Progenitor cell of endocrine pancreas (in vitro differentiated cells): Measurements from ENCODE around the gene SIRPB2. TPM values are rescaled to one million over a fixed set of nuclear protein-coding genes. Genes with fewer than 3 reads are reported as not detected.

Experiments
- DNase-seq: peaks from one replicate; pipeline ENCODE4 v3.0.0; 2021; ENCODE audit warnings: low spot score; ENCODE audit not compliant: unreplicated experiment
- H3K27ac Mint-ChIP-seq: 2 replicates; pipeline ENCODE4 v1.8.0; 2021; ENCODE audit warnings: mild to moderate bottlenecking, moderate library complexity, mixed read lengths
- H3K27me3 Mint-ChIP-seq: 2 replicates; pipeline ENCODE4 v1.8.0; 2021; ENCODE audit warnings: mixed read lengths
- H3K36me3 Mint-ChIP-seq: 2 replicates; pipeline ENCODE4 v1.8.0; 2022; ENCODE audit warnings: mixed read lengths; ENCODE audit not compliant: insufficient read depth
- H3K4me1 Mint-ChIP-seq: 2 replicates; pipeline ENCODE4 v1.8.0; 2021; ENCODE audit warnings: low read depth, mixed read lengths
- H3K4me3 Mint-ChIP-seq: 2 replicates; pipeline ENCODE4 v1.8.0; 2021; ENCODE audit warnings: low read depth, mild to moderate bottlenecking, moderate library complexity, mixed read lengths
- H3K9me3 Mint-ChIP-seq: 2 replicates; pipeline ENCODE4 v1.8.0; 2021; ENCODE audit warnings: low read depth, mixed read lengths
- long read RNA-seq: library from polyadenylated mRNA; unstranded; transcript quantifications from one replicate; pipeline ENCODE4 v2.0.0, GENCODE V29; 2020
- total RNA-seq: library from RNA; stranded (reverse); gene quantifications from 2 replicates; pipeline ENCODE4 v1.2.1, GENCODE V29; 2021
- TF ChIP-seq, protein P1 (sequence below): fragments of 200-600 bp; sonication (generic); IDR thresholded peaks from one replicate; pipeline ENCODE4 v1.5.0; 2021; ENCODE audit warnings: antibody characterized with exemption, mild to moderate bottlenecking; ENCODE audit not compliant: unreplicated experiment

The SIRPB2 gene
- total RNA-seq, result not detected in 2 replicates
- long read RNA-seq, result 0 reads

DNA sequence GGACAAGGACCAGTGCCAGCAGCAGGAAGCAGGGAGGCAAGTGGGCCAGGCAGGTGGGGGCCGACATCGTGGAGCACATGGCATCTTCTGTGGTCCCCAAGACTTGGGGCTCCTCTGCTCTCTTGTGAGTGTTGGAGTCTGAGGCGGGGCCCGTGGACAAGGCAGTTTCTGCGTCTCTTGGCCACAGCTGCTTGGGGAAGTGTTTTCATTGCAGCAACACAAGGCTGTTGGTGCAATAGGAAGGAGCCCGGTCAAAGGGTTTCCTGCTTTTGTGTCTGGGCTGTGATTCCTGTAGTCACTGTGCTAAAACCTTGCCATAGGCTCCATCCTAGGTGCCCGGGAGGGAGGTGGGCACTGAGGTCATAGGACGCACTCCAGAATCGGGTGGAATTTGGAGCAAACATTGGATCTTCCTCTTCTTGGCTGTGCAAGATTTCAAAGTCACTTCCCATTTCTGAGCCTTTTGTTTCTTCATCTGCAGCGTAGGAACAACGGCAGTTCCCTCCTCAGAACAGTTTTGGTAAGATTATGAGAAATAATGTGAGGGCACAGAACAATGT lies at the start of gene SIRPB2:
TSS of gene SIRPB2 (minus strand) at position 140 of the 560 bp plus-strand sequence. CDS start at position 79, 61 bp downstream.
- Mint-ChIP-seq H3K4me3 (no peak within 1 kb of the TSS), H3K27ac (no peak within 1 kb of the TSS), H3K36me3 (no peaks in the 10 kb centered on the region), H3K9me3 (peaks cover 2% of the 10 kb centered on the region), H3K4me1 (peaks cover 4% of the 10 kb centered on the region), H3K27me3 (peaks cover 30% of the 10 kb centered on the region)
- TF ChIP-seq, protein P1, sequence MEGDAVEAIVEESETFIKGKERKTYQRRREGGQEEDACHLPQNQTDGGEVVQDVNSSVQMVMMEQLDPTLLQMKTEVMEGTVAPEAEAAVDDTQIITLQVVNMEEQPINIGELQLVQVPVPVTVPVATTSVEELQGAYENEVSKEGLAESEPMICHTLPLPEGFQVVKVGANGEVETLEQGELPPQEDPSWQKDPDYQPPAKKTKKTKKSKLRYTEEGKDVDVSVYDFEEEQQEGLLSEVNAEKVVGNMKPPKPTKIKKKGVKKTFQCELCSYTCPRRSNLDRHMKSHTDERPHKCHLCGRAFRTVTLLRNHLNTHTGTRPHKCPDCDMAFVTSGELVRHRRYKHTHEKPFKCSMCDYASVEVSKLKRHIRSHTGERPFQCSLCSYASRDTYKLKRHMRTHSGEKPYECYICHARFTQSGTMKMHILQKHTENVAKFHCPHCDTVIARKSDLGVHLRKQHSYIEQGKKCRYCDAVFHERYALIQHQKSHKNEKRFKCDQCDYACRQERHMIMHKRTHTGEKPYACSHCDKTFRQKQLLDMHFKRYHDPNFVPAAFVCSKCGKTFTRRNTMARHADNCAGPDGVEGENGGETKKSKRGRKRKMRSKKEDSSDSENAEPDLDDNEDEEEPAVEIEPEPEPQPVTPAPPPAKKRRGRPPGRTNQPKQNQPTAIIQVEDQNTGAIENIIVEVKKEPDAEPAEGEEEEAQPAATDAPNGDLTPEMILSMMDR, result no peak
- DNase-seq, result no peak

DNA sequence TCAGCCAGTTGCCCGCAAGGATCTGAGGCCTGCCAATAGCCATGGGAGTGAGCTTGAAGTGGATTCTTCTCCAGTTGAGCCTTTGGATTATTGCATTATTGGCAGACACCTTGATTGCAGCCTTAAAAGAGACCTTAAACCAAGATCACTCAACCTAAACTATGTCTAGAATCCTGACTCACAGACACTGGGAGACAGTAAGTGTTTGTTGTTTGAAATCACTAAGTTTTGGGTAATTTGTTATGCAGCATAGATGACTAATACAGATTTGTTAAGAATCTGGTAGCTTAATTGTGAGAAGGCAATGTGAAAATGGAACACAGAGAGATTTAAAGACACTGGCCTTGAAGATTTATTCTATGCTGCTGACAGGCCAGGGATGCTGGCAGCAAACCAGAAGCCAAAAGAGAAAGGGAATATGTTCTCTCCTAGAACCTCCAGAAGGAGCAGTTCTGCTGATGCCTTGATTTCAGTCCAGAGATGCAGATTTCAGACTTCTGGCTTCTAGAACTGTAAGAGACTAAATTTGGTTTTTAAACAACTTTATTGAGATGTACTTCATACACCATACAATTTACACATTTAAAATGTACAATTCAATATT lies 48.7 kb upstream of the SIRPB2 start:
- H3K27ac Mint-ChIP-seq, result no peak overlapping the region
- H3K4me1 Mint-ChIP-seq, result no peaks in the 10 kb centered on the region
- no peaks in the 10 kb centered on the region for H3K36me3 Mint-ChIP-seq
- DNase-seq, result no peak
- H3K4me3 Mint-ChIP-seq, result no peak overlapping the region
- H3K9me3 Mint-ChIP-seq, result no peaks in the 10 kb centered on the region
- TF ChIP-seq, protein P1, result no peak
- H3K27me3 Mint-ChIP-seq, result peaks cover 43% of the 10 kb centered on the region

DNA sequence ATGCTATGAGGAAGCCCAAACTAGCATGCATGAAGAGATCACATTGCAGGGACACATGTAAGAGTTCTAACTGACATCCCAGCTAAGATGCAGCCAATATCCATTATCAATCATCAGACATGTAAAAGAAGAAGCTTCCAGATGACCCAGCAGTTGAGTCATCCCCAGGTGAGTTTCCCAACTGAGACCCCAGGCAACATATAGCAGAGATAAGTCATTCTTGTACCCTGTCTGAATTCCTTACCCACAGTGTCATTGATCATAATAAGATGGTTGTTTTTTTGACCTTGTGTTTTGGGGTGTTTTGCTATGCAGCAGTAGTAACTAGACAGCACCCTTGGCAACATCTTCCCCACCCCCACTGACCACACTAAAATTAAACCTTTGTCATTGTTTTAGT lies 47.4 kb upstream of the SIRPB2 start:
- Mint-ChIP-seq H3K27ac (no peak overlapping the region), H3K27me3 (peaks cover 36% of the 10 kb centered on the region), H3K9me3 (no peaks in the 10 kb centered on the region), H3K4me3 (no peak overlapping the region), H3K4me1 (no peaks in the 10 kb centered on the region), H3K36me3 (no peaks in the 10 kb centered on the region)
- DNase-seq, result no peak
- TF ChIP-seq, protein P1, result no peak

DNA sequence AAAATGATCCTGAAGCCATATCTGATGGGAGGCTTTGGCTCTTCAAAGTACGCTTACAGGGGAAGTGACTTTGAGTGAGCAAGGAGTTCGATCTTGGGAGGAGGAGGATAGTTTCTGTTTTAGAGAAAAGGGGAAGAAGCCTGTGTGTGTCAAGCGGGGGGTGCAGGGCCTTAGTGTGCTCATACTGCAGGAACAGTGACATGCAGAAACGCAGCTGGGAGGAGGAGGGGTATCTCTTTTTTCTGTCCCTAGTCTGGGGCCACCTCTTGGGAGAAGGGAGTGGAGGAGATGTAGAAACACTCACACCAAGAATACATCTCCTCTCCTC lies 46.5 kb upstream of the SIRPB2 start:
- Mint-ChIP-seq H3K27ac (no peak overlapping the region), H3K27me3 (peaks cover 29% of the 10 kb centered on the region), H3K36me3 (no peaks in the 10 kb centered on the region), H3K9me3 (no peaks in the 10 kb centered on the region), H3K4me3 (no peak overlapping the region), H3K4me1 (no peaks in the 10 kb centered on the region)
- DNase-seq, result no peak
- TF ChIP-seq, protein P1, result no peak

DNA sequence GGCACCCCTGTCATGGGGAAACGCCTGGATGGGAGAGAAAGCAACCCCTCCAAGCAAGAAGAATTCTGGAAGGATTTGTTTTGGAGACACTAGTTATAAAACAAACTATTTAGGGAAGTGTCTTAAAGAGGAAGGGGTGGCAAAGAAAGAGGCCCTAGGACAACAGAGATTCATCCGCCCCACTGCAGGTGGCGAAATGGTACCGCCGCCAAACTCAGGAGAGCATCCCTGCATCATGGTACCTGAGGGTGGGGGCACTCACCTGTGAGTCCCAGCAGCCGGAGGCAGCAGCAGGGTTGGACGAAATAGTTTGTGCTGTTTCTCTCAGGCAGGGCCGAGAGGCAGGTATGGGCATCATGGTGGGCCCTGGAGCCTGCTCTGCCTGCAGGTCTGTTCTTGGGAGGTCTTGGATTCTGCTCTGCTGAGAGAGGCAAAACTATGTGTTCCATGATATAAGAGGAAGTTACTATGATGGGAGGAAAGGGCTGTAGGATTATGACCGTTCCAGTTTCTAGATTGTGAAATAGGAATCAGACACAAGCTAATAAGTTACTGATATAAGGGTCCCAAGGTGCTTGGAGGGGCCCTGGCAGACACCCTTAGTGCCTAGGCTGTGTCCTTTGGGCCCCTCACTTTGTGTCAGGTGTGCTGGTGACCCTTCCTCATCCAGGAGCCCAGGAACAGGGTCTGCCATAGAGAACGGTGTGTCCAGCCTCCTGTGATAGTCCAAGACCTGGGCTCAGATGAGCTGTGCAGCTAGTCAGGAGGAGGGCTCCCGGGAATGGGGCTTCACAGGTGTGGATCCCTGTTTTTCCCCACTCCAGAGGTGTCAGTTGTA lies 45.9 kb upstream of the SIRPB2 start:
- no peak overlapping the region for H3K27ac Mint-ChIP-seq
- TF ChIP-seq, protein P1, result no peak

More for the DNA sequence above, 45.9 kb upstream of the SIRPB2 start:
- Mint-ChIP-seq H3K9me3 (no peaks in the 10 kb centered on the region), H3K4me1 (no peaks in the 10 kb centered on the region), H3K36me3 (no peaks in the 10 kb centered on the region), H3K4me3 (no peak overlapping the region), H3K27me3 (peaks cover 23% of the 10 kb centered on the region)
- no peak for DNase-seq
